Hematopoietic multipotent progenitor cell treated with erythropoietin and hydrocortisone succinate and interleukin-3 and kit ligand, for 17 days (in vitro differentiated cells): Measurements from ENCODE around the gene VPS37B.

Experiments
- DNase-seq: peaks from one replicate; pipeline ENCODE4 v3.0.0-alpha.2; 2015; ENCODE audit warnings: low spot score

The VPS37B gene

DNA sequence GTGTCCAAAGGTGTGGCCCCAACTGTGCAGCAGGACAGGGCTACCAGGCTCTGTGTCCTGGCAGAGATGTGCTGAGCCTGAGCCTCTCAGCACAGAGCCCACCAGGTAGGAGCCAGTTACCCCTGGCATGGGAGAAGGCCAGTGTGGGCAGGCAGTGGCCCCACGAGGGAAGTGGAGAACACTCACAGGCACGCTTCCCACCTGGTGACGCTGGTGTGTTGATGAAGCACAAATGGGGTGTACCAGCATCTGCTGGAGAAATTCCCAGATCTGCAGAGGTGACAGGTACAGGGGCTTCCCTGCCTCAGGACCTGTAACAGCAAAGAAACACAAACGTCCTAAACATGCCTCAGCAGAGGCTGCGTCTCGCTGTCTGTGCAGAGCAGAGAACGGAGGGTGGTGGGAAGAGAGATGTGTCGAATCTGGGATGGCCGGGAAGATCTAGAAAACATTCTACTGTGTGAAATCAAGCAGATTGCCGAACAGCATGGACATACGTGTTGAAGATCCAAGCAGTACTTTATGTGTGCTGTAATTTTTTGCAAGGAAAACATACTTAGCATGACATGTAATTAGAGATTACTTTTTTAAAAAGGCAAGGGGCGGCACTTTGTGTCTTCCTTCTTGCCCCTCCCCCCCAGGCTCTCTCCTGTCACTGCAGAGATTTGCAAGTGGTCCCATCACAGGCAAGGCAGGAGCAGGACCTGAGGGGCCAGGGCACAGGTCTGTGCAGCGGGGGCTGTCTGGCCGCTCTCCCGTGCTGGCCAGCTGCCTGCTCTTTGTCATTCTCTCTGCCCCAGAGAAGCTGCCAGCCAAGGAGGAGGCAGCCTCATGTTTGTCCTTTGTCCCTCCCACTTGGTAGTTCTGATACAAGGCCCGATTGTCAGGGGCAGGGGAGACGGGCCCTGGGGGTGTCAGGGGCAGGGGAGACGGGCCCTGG lies 43.3 kb downstream of the VPS37B start:
- DNase-seq, result no peak

DNA sequence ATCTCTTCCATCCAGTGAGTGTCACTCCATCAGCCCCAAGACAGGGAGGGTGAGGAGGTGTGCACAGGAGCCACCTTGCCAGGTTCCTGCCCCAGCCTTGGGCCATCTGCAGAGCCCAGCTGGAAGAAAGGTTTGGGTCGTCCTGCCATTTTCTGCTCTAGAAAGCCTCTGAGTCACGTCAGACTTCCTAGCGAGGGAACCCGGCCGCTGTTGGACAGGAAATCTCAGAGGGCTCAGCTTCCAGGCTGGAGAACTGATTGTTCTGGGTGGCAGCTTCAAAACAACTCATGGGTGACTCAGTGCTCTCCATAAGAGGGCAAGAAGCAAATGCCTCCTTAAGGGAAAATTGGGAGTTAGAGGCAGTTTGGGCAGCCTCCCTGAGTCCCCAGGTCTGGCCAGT lies 44.1 kb downstream of the VPS37B start:
- no peak for DNase-seq

DNA sequence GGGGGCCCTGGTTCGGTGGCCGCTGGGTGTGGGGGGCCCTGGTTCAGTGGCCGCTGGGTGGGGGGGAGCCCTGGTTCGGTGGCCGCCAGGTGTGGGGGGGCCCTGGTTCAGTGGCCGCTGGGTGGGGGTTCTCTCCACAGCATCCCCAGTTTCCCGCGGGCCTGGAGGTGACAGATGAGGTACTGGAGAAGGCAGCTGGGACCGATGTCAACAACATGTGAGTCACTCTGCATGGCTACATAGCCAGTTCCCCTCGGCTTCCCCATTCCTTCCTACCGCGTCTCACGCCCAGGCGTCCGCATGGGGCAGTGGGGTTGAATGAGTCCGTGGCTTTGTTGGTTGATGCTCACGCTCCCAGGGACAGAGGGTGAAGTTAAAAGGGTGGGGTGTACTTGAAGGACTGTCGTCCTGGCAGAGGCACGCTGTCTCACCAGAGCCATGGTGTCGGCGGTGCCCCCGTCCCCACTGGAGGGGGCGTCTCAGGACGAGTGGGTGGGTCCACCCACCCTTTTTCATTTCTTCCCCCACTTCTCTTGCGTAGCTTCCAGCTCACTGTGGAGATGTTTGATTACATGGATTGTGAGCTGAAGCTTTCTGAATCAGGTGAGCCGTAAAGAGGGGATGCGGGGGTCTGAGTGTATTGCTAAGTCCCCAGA lies 45.1 kb downstream of the VPS37B start:
- DNase-seq, result no peak

DNA sequence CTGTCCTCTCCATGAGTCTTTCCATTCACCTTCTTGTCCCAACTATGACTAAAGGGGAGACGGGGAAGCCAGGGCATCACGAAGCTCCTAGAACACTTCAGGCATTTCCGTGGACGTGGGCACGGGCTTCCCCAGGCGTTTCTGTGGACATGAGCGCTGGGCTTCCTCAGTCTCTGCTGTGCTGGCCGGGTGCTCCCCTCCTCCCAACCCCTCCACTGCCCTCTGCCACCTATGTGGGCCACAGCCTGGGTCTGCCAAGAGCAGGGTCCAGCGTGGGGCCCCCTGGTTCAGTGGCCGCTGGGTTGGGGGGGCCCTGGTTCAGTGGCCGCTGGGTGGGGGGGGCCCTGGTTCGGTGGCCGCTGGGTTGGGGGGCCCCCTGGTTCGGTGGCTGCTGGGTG lies 45.9 kb downstream of the VPS37B start:
- DNase-seq, result no peak

DNA sequence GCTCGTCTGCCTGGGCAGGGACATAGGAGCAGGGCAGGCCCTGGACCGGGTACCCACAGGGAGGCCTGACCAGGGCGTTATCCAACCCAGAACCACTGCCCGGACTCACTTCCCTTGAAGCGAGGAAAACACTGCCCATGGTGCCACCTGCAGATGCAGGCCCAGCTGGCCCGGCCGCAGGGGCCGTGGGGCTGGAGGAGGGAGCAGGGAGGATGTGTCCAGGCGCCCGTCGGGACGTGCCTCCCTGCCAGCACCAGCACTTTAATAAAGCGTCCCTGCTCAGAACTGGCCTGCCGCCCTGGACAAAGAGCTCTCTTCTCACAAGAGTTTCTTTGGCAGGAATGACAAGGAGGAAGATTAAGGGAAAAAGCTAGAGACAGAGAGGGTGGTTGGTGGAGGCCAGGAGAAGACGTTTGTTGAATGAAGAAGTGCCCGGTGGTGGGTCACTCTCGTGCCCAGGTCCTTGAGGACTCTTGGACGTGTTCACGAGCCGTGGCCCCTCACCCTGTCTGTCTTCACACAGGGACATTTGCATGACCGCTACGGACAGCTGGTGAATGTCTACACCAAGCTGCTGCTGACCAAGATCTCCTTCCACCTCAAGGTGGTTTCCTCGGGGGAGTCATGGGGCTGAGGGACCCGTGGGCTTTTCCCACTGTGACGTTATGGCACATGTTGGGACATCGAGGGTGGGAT lies 46.4 kb downstream of the VPS37B start:
- DNase-seq, result no peak

DNA sequence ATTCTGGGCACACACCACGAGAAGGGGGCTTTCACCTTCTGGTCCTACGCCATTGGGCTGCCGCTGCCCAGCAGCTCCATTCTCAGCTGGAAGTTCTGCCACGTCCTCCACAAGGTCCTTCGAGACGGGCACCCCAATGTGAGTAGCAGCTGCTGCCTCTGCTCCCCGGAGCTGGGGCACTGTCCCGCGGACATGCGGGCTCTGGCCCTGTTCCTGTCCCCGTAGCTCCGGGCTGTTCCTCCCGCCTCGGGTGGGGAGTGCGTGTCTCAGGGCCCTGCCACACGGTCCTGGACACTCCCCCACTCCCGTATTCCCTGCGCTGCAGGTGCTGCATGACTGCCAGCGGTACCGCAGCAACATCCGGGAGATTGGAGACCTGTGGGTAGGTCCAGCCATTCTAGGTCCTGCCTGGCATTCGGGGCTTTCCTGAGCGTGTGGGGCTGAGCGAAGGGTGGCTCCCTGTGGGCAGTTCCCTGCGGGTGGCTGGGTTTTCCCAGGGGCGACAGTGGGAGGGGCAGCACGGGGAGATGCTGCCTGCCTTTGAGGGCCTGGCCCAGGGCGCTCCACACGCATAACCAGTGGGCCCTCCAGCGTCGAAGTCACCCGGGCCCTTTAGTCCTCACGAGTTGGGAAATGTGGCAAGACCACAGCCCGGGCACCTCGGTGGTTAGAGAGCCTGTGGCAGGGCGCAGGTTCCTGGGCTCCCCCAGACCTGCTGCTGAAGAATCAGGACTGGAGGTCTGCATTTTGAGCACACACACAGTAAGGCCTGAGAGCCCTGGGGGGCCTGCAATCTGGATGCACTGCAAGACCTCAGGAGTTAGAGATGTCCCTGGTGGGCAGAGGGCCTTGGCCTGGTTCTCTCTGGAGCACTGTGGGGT lies 47.2 kb downstream of the VPS37B start:
- no peak for DNase-seq

DNA sequence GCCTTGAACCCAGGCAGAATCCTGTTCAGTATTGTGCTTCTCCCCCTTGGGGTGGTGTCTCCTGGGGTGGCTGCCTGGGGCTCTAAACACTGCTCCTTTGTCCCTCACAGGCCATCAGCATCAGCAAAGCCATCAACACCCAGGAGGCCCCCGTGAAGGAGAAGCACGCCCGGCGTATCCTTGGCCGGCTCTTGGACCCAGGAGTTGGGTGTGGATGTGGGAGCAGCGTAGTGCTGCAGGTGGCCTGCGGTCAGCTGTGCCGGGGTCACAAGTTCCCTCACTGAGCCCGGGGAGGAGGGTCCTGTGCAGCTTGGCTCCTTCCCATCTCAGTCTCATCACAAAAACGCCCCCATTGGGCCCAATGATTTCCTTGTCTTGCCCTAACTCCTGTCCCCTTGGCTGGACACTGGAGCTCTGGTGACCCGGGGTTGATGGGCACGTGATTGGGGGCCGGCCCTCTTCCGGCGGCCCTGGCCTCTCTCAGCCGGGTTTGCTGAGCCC lies 48.0 kb downstream of the VPS37B start:
- DNase-seq, result no peak

DNA sequence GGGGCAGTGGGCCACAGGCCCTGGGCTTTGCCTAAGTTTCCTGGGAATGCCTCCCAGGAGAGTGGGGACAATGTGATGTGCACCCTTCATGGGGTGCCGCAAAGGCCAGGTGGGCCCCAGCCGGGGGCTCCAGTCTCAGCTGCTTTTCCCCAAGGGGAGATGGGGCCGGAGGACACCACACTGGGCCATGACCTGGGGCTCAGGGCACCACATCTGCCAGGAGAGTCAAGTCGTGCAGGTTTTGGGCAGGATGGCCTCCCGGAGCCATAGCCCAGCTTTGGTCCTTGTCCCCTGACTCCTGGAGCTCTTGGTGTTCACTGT lies 48.4 kb downstream of the VPS37B start:
- DNase-seq, result no peak

DNA sequence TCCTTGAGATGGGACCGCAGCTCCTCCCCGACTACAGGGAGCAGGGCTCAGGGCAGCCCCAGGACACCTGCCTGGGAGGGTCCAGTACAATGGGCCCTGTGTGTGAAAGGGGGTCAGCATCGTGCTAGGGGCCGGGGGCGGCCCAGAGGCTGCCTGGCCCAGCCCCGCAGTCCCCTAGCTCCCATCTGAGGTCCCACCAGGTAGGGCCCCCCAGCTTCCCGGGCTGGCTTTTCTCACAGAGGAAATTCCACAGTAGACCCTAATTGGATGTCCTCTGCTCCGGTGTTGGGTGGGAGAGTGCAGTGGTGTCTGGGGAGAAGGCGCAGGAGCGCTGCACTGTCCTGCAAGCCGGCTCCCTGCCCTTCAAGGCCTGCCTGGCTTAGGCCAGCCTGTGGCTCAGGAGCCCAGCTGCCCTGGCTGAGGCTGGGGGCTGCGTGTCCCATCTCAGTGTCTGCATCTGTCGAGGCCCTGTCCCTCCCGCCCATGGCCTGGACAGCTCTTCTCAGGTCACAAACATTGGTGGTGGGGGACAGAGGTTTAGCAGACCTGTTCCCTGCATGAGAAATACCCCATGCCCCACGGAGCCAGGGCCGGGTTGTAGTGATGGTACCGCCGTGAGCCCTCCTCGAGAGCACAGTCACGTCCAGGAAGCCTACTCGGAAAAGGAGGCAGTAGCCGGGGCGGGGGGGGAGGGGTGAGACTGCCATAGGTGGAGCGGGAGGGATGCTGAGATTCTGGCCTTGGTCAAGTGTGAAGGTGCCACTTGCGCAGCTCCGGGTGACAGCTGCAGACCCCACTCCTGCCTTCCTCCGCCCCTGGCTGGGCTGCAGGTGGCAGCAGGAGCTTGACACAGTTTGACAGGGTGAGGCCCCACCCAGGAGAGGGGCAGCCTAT lies 49.1 kb downstream of the VPS37B start:
- DNase-seq, result no peak

DNA sequence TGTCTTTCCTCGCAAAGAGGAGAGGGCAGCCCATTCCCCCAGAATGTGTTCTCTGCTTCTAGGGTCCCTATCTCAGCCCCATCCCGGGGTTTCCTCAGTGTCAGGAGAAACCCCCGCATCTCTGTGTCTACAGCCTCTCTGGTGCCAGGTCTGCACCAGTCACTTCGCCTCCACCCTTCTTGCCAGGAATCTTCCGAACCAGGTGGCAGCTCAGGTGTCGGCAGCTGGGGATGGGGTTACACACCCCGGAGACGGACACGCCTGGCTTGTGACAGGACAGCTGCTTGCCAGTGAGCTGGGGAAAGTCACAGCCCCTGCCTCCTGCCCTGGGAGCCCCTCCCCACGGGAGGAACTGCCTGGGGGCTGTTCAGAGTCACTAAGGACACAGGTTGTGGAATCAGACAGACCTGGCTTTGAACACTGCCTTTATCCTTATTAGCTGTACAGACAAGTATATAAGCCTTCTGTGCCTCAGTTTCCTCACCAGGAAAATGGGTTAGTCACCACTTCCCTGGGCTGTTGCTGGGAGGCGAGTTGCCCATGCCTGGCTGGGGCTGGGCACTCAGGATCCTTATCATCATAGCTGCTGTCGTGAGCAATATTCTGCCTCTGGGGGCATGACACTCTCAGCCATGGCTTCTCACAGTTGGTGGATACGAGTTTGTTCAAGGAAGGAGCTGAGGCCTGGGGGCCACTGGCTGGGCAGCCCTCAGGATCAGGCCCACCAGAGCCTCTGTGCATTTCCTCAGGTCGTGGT lies 49.9 kb downstream of the VPS37B start:
- DNase-seq, result no peak

DNA sequence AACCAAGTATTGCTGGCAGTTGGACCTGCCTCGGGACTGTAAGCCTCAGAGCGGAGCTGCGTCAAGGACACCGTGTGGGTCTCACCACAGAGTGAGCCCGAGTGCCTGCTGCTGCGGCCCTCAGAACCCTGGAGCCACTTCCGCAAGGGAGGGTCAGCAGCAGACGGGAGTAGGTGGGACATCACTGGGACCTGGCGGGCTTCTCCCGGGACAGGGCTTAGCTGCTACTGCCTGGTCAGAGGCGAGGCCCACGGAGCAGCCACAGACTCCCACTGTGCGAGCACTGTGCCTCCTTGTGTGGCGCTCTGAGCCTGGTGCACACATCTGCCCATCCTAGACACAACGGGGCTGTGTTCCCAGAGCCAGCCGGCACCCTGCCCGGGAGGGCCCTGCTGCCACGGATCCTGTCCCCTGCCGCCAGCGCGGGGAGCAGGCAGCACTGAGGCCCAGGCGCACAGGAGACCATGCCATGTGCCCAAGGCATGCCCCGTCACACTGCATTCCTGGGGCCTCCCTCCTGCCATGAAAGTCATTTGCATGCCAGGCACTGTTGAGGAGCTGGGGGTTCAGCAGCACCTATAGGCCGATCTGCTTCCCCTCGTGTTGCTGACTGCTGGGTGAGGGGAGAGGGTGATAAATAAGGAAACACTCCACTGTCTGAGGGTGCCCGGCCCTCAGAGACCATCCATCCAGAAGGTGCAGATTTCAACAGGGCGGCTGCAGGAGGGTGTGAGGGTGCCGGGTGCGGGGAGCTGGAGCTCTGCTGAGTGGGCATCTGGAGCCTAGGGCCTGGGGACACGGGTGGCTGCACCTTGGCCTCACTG lies 50.7 kb downstream of the VPS37B start:
- DNase-seq, result no peak

DNA sequence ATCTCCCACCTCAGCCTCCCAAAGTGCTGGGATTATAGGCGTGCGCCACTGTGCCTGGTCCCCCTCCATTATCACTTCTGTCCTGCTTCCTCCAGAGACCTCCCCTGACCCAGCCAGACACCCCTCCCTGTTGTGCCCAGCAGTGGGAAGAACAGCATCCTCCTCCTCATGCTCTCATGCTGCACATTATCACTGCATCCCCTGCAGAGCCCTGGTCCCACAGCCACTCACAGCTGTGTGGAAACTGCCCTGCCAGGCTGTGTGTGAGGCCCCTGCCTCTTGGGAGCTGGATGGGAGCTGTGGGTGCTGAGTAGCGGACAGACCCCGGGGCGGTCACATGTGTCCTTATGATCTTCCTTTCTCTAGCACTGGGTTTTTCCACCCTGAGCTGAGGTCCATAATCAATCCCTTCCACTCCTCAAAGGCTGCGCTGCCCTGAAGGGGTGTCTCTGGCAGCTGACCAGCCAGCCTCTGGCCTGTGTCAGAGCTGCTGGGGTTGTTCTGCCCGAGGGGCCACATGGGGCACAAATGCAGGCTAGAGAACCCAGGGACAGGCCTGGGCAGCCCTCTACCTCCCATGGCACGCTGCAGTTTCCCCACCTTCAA lies 51.5 kb downstream of the VPS37B start:
- DNase-seq, result no peak

DNA sequence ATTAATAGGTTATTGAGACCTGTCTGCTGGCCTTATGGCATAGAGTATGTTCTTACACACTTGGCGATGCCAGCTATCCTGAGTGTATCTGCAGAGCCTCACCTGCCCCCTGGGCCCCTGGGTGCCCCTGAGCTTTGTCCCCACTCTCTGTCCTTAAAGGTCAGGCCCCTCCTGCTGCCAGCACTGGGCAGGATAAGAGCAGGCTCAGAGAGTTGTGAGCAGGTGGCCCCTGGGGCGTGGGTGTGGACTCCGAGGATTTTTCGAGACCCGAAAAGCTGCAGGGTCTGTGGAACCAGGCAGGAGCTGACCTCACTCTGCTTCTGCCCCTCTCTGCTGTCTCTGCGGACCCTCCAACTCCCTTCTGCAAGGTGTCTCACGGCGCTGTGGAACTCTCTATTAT lies 52.5 kb downstream of the VPS37B start:
- no peak for DNase-seq

DNA sequence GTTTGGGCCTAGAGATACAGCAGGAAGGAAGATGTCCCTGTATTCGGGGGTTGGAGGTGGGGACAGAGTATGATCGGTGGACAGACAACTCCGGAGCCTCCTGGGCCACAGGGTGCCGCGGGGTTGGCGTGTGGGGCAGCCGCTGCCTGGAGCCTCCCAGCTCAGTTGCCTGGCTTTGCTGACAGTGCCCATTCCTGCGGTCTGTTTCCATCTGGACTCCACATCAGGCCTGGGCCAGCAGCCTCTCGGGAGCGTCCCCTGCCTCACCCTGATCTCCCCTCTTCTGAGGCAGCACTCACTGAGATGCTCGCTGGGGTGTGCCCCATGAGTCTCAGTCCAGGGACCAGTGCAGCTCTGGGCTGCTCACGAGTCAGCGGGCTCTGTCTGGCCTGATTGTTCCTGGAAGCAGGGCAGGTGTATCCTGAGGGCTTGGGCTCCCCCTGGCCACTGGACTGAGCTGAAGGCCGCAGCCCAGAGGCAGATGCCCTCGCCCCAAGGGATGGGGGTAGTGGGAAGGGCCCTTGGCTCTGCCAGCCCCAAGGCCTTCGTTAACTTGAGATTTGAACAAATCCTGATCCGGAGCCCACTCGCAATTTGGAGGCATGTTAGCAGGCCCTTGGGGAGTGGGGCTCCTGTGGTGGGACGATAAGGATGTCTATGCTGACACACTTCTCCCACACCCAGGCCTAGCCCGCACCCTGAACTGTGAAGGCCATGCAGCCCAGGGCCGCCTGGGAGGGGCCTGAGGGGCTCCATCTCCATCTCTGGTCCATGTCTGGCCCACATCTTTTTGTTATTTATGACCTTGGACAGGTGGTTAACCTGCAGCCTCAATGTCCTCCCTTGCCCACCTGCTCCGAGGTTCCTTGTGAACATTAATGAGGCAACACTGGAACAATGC lies 53.2 kb downstream of the VPS37B start:
- DNase-seq, result no peak

DNA sequence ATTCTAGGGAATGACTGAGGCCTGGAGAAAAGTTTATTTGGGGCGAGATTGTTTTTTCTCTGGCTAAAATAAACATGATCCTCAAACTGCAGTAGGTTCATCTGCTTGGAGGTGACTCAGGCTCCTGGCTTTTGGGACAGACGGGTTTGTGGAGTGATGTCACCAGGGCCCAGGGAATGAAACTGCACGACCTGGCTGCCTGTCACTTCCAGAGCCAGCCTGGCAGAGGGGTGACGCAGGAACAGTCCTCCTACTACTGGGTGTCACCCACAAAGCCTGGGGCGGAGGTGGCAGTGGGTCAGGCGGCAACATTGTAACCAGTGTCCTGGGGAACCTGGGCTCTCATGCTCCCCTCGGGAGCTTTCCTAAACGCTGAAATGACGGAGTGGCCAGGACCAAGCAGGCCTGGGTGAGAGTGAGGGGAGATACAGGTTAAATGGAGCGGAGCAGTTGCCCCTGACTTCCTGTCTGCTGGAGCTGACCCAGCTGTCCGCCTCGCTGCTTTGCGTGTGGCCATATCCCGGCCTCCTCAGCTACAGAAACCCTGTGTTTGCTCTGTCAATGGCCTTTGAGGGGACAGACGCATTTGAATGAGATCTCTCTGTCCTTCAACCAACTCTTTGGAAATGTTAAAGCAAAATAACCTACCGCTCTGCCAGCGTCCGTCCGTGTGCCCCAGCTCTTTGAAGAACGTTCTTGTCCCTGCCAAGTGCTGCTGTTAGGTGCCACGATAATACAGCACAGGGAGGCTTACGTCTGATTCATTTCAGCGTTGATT lies 54.2 kb downstream of the VPS37B start:
- DNase-seq, result no peak

DNA sequence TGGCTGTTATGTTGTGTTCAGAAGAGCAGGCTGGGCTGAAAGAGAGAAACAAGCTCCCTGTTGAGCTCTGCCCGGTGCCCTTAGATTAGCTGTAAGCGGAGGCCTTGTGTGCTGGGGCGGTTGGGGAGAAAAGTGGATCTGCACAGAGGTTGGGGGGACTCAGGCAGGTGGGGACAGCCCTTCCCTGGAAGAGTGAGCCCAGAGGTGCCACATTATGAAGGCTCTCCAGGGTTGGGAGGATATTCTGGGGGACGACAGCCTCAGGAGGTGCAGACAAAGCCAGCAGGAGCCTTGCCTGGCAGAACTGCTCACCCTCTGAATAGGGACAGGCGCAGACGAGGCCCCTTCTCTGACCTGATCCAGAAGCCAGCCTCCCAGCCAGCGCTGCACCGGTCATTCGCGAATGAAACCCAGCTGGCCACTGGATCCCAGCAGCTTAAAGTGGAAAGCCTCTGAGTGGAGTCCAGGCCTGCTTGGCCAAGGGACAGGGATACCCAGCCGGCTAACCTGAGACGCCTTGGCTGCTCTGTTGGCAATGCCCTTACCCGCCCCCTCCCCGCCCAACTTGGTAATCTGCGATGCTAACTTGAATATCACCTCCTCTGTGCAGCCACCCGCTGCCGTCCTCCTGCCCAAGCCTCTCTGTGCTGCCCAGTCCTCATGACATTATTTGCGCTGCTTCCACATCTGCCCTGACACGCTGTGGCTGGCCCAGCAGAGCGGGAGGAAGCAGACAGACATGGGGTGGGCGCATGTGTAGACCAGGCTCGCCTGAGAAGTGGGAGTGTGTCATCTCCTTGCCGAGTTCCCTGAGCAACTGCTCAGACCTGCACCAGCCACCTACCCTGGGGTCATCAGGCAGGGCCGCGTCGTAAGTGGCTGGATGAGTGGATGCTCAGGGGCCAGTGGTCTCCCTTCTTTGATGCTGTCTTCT lies 55.1 kb downstream of the VPS37B start:
- no peak for DNase-seq
